Panc1 (cell line): ENCODE data around the gene MARCHF3. TPM values are rescaled to one million over a fixed set of nuclear protein-coding genes. Genes with fewer than 3 reads are reported as not detected.
"Not testable (repeated sequence)": the region's sequence is repeated elsewhere in the genome, so short reads cannot be mapped to it uniquely, and the experiment has no call there.

Experiments used
- ATAC-seq: fragments of 200-7000 bp; cut with Tn5 transposase; 2 replicates; pipeline ENCODE4 v1.9.1; 2020; ENCODE audit warnings: mild to moderate bottlenecking, moderate library complexity
- BruUV-seq: library from RNA; stranded (reverse); fragments of 400-500 nt; replicated peaks from 2 replicates; lab custom pipeline; 2021; lab: Mats Ljungman, UMichigan
- CTCF ChIA-PET: fragments of 300-600 bp; sonication (Branson Sonifier 250); formaldehyde crosslinking; loops from one replicate; lab custom pipeline; 2022; ENCODE audit warnings: antibody characterized with exemption; lab: Charles Lee
- POLR2A ChIA-PET: fragments of 300-600 bp; sonication (Branson Sonifier 250); formaldehyde crosslinking; loops from one replicate; lab custom pipeline; 2022; ENCODE audit warnings: antibody characterized with exemption; lab: Charles Lee
- DNase-seq: peaks from one replicate; pipeline ENCODE4 v3.0.0-alpha.2; 2010; ENCODE audit warnings: low read depth, low spot score
- H3K27ac ChIP-seq: 2 replicates; pipeline ENCODE4 v1.5.1; 2011; ENCODE audit warnings: mild to moderate bottlenecking, low read length, inconsistent platforms
- H3K27me3 ChIP-seq: fragments of 200-500 bp; sonication (Bioruptor generic); 2 replicates; pipeline ENCODE4 v1.6.0; 2014; ENCODE audit warnings: low read length, inconsistent platforms; ENCODE audit not compliant: control insufficient read depth, insufficient read depth
- H3K36me3 ChIP-seq: fragments of 200-500 bp; sonication (Bioruptor generic); 2 replicates; pipeline ENCODE4 v1.5.1; 2014; ENCODE audit warnings: inconsistent platforms, mild to moderate bottlenecking, low read length, moderate library complexity; ENCODE audit not compliant: control insufficient read depth, insufficient read depth
- H3K4me1 ChIP-seq: 2 replicates; pipeline ENCODE4 v1.5.1; 2011; ENCODE audit warnings: inconsistent platforms, mild to moderate bottlenecking, low read length, moderate library complexity; ENCODE audit not compliant: control insufficient read depth, insufficient read depth
- H3K4me3 ChIP-seq, 2 experiments: 2 replicates each; pipeline ENCODE4 v1.5.1; 2011 to 2012; ENCODE audit warnings: low read depth in 2 of 2, low read length in 2 of 2, mild to moderate bottlenecking in 2 of 2, inconsistent platforms in 1 of 2, moderate library complexity in 1 of 2
- H3K9me3 ChIP-seq: fragments of 200-500 bp; sonication (Bioruptor generic); 2 replicates; pipeline ENCODE4 v1.5.1; 2014; ENCODE audit warnings: low read depth, mild to moderate bottlenecking, inconsistent platforms, low read length, moderate library complexity; ENCODE audit not compliant: control insufficient read depth, insufficient read depth
- POLR2AphosphoS5 ChIP-seq: IDR thresholded peaks from 2 replicates; pipeline ENCODE4 v1.6.1; 2012; ENCODE audit warnings: mild to moderate bottlenecking, low read depth, low read length, moderate library complexity
- SIN3A ChIP-seq: IDR thresholded peaks from 2 replicates; pipeline ENCODE4 v1.6.1; 2012; ENCODE audit warnings: low read depth, mild to moderate bottlenecking, low read length, moderate library complexity, borderline replicate concordance; ENCODE audit not compliant: insufficient read depth
- TCF7L2 ChIP-seq: IDR thresholded peaks from 2 replicates; pipeline ENCODE4 v1.6.1; 2011; ENCODE audit warnings: mild to moderate bottlenecking, low read depth, low read length, inconsistent platforms
- in situ Hi-C: cut with HindIII; loops from 2 replicates; pipeline ENCODE4 v1.10.0; 2016; ENCODE audit warnings: low sequenced_read_pairs, low pct_unique_long_range_greater_than_20kb
- intact Hi-C: fragments of 100-400 bp; cut with micrococcal nuclease; formaldehyde crosslinking; loops from one replicate; pipeline ENCODE4 v1.10.0; 2022; ENCODE audit not compliant: unreplicated experiment
- total RNA-seq: library from RNA; stranded (reverse); gene quantifications from one replicate; pipeline ENCODE4 v1.2.1, GENCODE V29; 2021; ENCODE audit not compliant: unreplicated experiment
- TF ChIP-seq, protein P1 (sequence below): fragments of 450-650 bp; IDR thresholded peaks from 2 replicates; pipeline ENCODE4 v1.5.1; 2017; ENCODE audit warnings: mild to moderate bottlenecking
- TF ChIP-seq, protein P2 (sequence below), 2 experiments: IDR thresholded peaks; 2 replicates each; pipeline ENCODE4 v1.6.1; 2011 to 2012; ENCODE audit warnings: low read depth in 2 of 2, control low read depth in 1 of 2, low read length in 1 of 2, mild to moderate bottlenecking in 1 of 2, moderate library complexity in 1 of 2; ENCODE audit not compliant: insufficient read depth in 1 of 2

MARCHF3 gene
- total RNA-seq, 1 experiment from 2014 or later = 3.0 TPM

GRCh38 chr5:127005282-127005681 is 25.1 kb downstream of the MARCHF3 start:
- CTCF ChIA-PET, H3K36me3 ChIP-seq, H3K4me1 ChIP-seq, H3K27me3 ChIP-seq, POLR2A ChIA-PET, intact Hi-C loops, H3K4me3 ChIP-seq, DNase-seq, H3K9me3 ChIP-seq, ATAC-seq, H3K27ac ChIP-seq, BruUV-seq, in situ Hi-C loops: not testable (repeated sequence)

- H3K9me3 ChIP-seq = no peaks in the 10 kb centered on the region
- ATAC-seq = no peak
- no TSS peak for BruUV-seq
- in situ Hi-C loops = no loop called here
- no peak for TF ChIP-seq POLR2AphosphoS5
- TF ChIP-seq, protein P1, sequence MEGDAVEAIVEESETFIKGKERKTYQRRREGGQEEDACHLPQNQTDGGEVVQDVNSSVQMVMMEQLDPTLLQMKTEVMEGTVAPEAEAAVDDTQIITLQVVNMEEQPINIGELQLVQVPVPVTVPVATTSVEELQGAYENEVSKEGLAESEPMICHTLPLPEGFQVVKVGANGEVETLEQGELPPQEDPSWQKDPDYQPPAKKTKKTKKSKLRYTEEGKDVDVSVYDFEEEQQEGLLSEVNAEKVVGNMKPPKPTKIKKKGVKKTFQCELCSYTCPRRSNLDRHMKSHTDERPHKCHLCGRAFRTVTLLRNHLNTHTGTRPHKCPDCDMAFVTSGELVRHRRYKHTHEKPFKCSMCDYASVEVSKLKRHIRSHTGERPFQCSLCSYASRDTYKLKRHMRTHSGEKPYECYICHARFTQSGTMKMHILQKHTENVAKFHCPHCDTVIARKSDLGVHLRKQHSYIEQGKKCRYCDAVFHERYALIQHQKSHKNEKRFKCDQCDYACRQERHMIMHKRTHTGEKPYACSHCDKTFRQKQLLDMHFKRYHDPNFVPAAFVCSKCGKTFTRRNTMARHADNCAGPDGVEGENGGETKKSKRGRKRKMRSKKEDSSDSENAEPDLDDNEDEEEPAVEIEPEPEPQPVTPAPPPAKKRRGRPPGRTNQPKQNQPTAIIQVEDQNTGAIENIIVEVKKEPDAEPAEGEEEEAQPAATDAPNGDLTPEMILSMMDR = no peak
- no peak for TF ChIP-seq SIN3A
- TF ChIP-seq, protein P2, sequence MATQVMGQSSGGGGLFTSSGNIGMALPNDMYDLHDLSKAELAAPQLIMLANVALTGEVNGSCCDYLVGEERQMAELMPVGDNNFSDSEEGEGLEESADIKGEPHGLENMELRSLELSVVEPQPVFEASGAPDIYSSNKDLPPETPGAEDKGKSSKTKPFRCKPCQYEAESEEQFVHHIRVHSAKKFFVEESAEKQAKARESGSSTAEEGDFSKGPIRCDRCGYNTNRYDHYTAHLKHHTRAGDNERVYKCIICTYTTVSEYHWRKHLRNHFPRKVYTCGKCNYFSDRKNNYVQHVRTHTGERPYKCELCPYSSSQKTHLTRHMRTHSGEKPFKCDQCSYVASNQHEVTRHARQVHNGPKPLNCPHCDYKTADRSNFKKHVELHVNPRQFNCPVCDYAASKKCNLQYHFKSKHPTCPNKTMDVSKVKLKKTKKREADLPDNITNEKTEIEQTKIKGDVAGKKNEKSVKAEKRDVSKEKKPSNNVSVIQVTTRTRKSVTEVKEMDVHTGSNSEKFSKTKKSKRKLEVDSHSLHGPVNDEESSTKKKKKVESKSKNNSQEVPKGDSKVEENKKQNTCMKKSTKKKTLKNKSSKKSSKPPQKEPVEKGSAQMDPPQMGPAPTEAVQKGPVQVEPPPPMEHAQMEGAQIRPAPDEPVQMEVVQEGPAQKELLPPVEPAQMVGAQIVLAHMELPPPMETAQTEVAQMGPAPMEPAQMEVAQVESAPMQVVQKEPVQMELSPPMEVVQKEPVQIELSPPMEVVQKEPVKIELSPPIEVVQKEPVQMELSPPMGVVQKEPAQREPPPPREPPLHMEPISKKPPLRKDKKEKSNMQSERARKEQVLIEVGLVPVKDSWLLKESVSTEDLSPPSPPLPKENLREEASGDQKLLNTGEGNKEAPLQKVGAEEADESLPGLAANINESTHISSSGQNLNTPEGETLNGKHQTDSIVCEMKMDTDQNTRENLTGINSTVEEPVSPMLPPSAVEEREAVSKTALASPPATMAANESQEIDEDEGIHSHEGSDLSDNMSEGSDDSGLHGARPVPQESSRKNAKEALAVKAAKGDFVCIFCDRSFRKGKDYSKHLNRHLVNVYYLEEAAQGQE (IDR thresholded peaks at IDR 0.05; ENCODE audit: insufficient read depth in 1 of 2, low read depth in 2 of 2, low read length in 1 of 2) = no peak
- TF ChIP-seq TCF7L2 = no peak
- H3K27me3 ChIP-seq = no peaks in the 10 kb centered on the region
- no peak for DNase-seq
- H3K4me3 ChIP-seq = no peak overlapping the region
- intact Hi-C loops = no loop called here
- no peaks in the 10 kb centered on the region for H3K4me1 ChIP-seq
- CTCF ChIA-PET = no interaction called here
- POLR2A ChIA-PET = no interaction called here
- H3K27ac ChIP-seq = no peak overlapping the region
- no peaks in the 10 kb centered on the region for H3K36me3 ChIP-seq
Measured at GRCh38 chr5:127004721-127005120, 25.6 kb downstream of the MARCHF3 start.

GRCh38 chr5:127003798-127004495 is 26.4 kb downstream of the MARCHF3 start:
- Histone ChIP-seq H3K4me3 (no peak overlapping the region), H3K4me1 (no peaks in the 10 kb centered on the region), H3K36me3 (no peaks in the 10 kb centered on the region), H3K27me3 (no peaks in the 10 kb centered on the region), H3K9me3 (no peaks in the 10 kb centered on the region), H3K27ac (no peak overlapping the region)
- DNase-seq = no peak
- BruUV-seq = no TSS peak
- in situ Hi-C loops (no loop called here), intact Hi-C loops (loop anchor here (2.0 kb wide), 1 partner anchor 59 kb away; no protein-coding TSS in a partner anchor)
- POLR2A ChIA-PET = no interaction called here
- CTCF ChIA-PET = no interaction called here
- TF ChIP-seq SIN3A (no peak), TCF7L2 (no peak), POLR2AphosphoS5 (no peak)
- TF ChIP-seq, protein P1 = no peak
- TF ChIP-seq, protein P2 (IDR thresholded peaks at IDR 0.05; ENCODE audit: insufficient read depth in 1 of 2, low read depth in 2 of 2, low read length in 1 of 2) = no peak
- no peak for ATAC-seq
